IPS-NIHi7 (cell line): ENCODE data around the gene RAD52.

Source experiments
- DNase-seq: peaks from one replicate; pipeline ENCODE4 v3.0.0; 2012; ENCODE audit warnings: mixed read lengths; ENCODE audit errors: extremely low spot score

Gene RAD52

GRCh38 chr12:949453-950191, at the start of gene RAD52:
TSS of gene RAD52 (minus strand) at chr12:949694. CDS start at chr12:933058, 16,636 bp downstream.
- DNase-seq: peak; percentile 93

- DNase-seq: no peak
These were observed 48.8 kb upstream of the RAD52 start for GRCh38 chr12:998020-998874.

- no peak for DNase-seq
These were observed 48.0 kb upstream of the RAD52 start for GRCh38 chr12:997505-997904.

- DNase-seq: no peak
These were observed 47.4 kb upstream of the RAD52 start for GRCh38 chr12:996881-997280.

- no peak for DNase-seq
These were observed 43.2 kb upstream of the RAD52 start for GRCh38 chr12:992647-993046.

GRCh38 chr12:991350-992333, 42.1 kb upstream of the RAD52 start:
- DNase-seq: peak; percentile 78

- DNase-seq: peak; percentile 93
These were observed 41.3 kb upstream of the RAD52 start, which contains the start of gene ERC1 for GRCh38 chr12:990661-991349. TSS of gene ERC1 (plus strand) at chr12:991223. CDS start at chr12:1027904, 36,681 bp downstream.

- peak; percentile 46 for DNase-seq
These were observed 40.5 kb upstream of the RAD52 start for GRCh38 chr12:989751-990660.

GRCh38 chr12:989051-989450, 39.6 kb upstream of the RAD52 start:
- DNase-seq: no peak

GRCh38 chr12:988646-989045, 39.2 kb upstream of the RAD52 start:
- no peak for DNase-seq

GRCh38 chr12:981961-982360, 32.5 kb upstream of the RAD52 start:
- no peak for DNase-seq

- no peak for DNase-seq
These were observed 31.8 kb upstream of the RAD52 start for GRCh38 chr12:981176-981828.

- DNase-seq: no peak
These were observed 29.9 kb upstream of the RAD52 start for GRCh38 chr12:979349-979748.

GRCh38 chr12:977156-977555, 27.7 kb upstream of the RAD52 start:
- DNase-seq: no peak

- DNase-seq: no peak
These were observed 27.1 kb upstream of the RAD52 start for GRCh38 chr12:976644-977043.

- no peak for DNase-seq
These were observed 24.9 kb upstream of the RAD52 start for GRCh38 chr12:974271-974862.

GRCh38 chr12:971991-972390, 22.5 kb upstream of the RAD52 start:
- no peak for DNase-seq

GRCh38 chr12:969821-970220, 20.3 kb upstream of the RAD52 start:
- no peak for DNase-seq

- no peak for DNase-seq
These were observed 19.1 kb upstream of the RAD52 start for GRCh38 chr12:968545-968944.
